OCI-LY3 (cell line): ENCODE measurements around the gene CLIC1.

ENCODE experiments used
- H2AFZ ChIP-seq: fragments of 200-600, 300-600 bp; shearing (Covaris generic); 2 replicates; pipeline ENCODE4 v1.6.0; 2014; ENCODE audit warnings: antibody characterized with exemption, low read depth, low read length
- H3K27ac ChIP-seq: fragments of 200-600, 300-600 bp; sonication (generic); 2 replicates; pipeline ENCODE4 v1.5.1; 2014; ENCODE audit warnings: mild to moderate bottlenecking, low read length, moderate library complexity, mixed read lengths
- H3K27me3 ChIP-seq: fragments of 200-600, 300-600 bp; sonication (generic); 2 replicates; pipeline ENCODE4 v1.6.1; 2014; ENCODE audit warnings: low read depth, low read length, mixed read lengths
- H3K36me3 ChIP-seq: fragments of 200-600, 300-600 bp; sonication (generic); replicated peaks from 2 replicates; pipeline ENCODE3; 2014; ENCODE audit warnings: low read depth, low read length, mixed read lengths
- H3K4me1 ChIP-seq: fragments of 300-600, 200-600 bp; sonication (generic); 2 replicates; pipeline ENCODE4 v1.6.1; 2014; ENCODE audit warnings: low read length, mixed read lengths
- H3K4me2 ChIP-seq: fragments of 200-600, 300-600 bp; sonication (generic); 2 replicates; pipeline ENCODE4 v1.6.1; 2014; ENCODE audit warnings: low read length, mixed read lengths
- H3K4me3 ChIP-seq: fragments of 300-600, 200-600 bp; sonication (generic); 2 replicates; pipeline ENCODE4 v1.5.1; 2014; ENCODE audit warnings: antibody characterized with exemption, mild to moderate bottlenecking, low read length, moderate library complexity
- H3K79me2 ChIP-seq: fragments of 300-600, 200-600 bp; shearing (Covaris generic); 2 replicates; pipeline ENCODE4 v1.6.1; 2014; ENCODE audit warnings: mild to moderate bottlenecking, low read length, mixed read lengths
- H3K9ac ChIP-seq: fragments of 300-600, 200-600 bp; shearing (Covaris generic); 2 replicates; pipeline ENCODE4 v1.6.0; 2014; ENCODE audit warnings: mild to moderate bottlenecking, low read length, moderate library complexity
- H3K9me3 ChIP-seq: fragments of 200-600, 300-600 bp; shearing (Covaris generic); 2 replicates; pipeline ENCODE4 v1.6.1; 2014; ENCODE audit warnings: low read length, mixed read lengths; ENCODE audit not compliant: insufficient read depth
- H4K20me1 ChIP-seq: fragments of 200-600, 300-600 bp; sonication (generic); 2 replicates; pipeline ENCODE4 v1.6.1; 2016; ENCODE audit warnings: low read length, mixed read lengths; ENCODE audit not compliant: insufficient read depth
- CTCF ChIP-seq: fragments of 200-600, 300-600 bp; sonication (generic); IDR thresholded peaks from 2 replicates; pipeline ENCODE4 v1.5.1; 2014; ENCODE audit warnings: antibody characterized with exemption, low read length, low read depth
- EZH2phosphoT487 ChIP-seq: fragments of 200-600 bp; shearing (Covaris generic); IDR thresholded peaks from 2 replicates; pipeline ENCODE4 v1.6.1; 2018; ENCODE audit warnings: antibody characterized with exemption, mixed run types, low read depth

Gene CLIC1

GRCh38 chr6:31782126-31782855, 46.0 kb upstream of the CLIC1 start:
- Histone ChIP-seq H3K4me1 (peaks cover 2% of the 10 kb centered on the region), H3K79me2 (no peaks in the 10 kb centered on the region), H3K36me3 (peaks cover 22% of the 10 kb centered on the region), H3K4me2 (no peak overlapping the region), H3K9me3 (no peaks in the 10 kb centered on the region), H3K9ac (no peak overlapping the region), H4K20me1 (no peaks in the 10 kb centered on the region), H3K27me3 (no peaks in the 10 kb centered on the region), H3K27ac (no peak overlapping the region), H3K4me3 (no peak overlapping the region), H2AFZ (no peak overlapping the region)
- no peak for TF ChIP-seq CTCF
- TF ChIP-seq EZH2phosphoT487: no peak

- H3K27ac ChIP-seq: no peak overlapping the region
- H3K4me2 ChIP-seq: no peak overlapping the region
- no peak for TF ChIP-seq EZH2phosphoT487
- TF ChIP-seq CTCF: no peak
- no peak overlapping the region for H3K9ac ChIP-seq
- no peaks in the 10 kb centered on the region for H3K9me3 ChIP-seq
- H2AFZ ChIP-seq: no peak overlapping the region
- peaks cover 7% of the 10 kb centered on the region for H3K4me1 ChIP-seq
- H4K20me1 ChIP-seq: no peaks in the 10 kb centered on the region
- H3K27me3 ChIP-seq: no peaks in the 10 kb centered on the region
- peaks cover 22% of the 10 kb centered on the region for H3K36me3 ChIP-seq
- H3K79me2 ChIP-seq: no peaks in the 10 kb centered on the region
- no peak overlapping the region for H3K4me3 ChIP-seq
Measured at GRCh38 chr6:31781244-31782125, 45.2 kb upstream of the CLIC1 start.

GRCh38 chr6:31780507-31781243, 44.3 kb upstream of the CLIC1 start:
- H3K36me3 ChIP-seq: peaks cover 22% of the 10 kb centered on the region

More at GRCh38 chr6:31780507-31781243, 44.3 kb upstream of the CLIC1 start:
- Histone ChIP-seq H3K27ac (no peak overlapping the region), H3K9me3 (no peaks in the 10 kb centered on the region), H3K27me3 (no peaks in the 10 kb centered on the region), H3K4me3 (no peak overlapping the region), H4K20me1 (no peaks in the 10 kb centered on the region), H2AFZ (no peak overlapping the region), H3K4me2 (no peak overlapping the region), H3K4me1 (peaks cover 7% of the 10 kb centered on the region), H3K79me2 (no peaks in the 10 kb centered on the region), H3K9ac (no peak overlapping the region)
- no peak for TF ChIP-seq CTCF
- no peak for TF ChIP-seq EZH2phosphoT487
